Epithelial cell of esophagus (primary cell): ENCODE data around the gene CEACAM7.

ENCODE experiments used
- DNase-seq: peaks from one replicate; pipeline ENCODE4 v3.0.0; 2010; ENCODE audit warnings: low read depth
- H3K4me3 ChIP-seq: 2 replicates; pipeline ENCODE4 v1.5.1; 2011; ENCODE audit warnings: mild to moderate bottlenecking, low read length, control low read depth
- TF ChIP-seq, protein P1 (sequence below): IDR thresholded peaks from 2 replicates; pipeline ENCODE4 v1.5.1; 2011; ENCODE audit warnings: low read depth, mild to moderate bottlenecking, low read length, control low read depth, inconsistent platforms; ENCODE audit not compliant: insufficient read depth; ENCODE audit errors: missing control alignments

The CEACAM7 gene

DNA sequence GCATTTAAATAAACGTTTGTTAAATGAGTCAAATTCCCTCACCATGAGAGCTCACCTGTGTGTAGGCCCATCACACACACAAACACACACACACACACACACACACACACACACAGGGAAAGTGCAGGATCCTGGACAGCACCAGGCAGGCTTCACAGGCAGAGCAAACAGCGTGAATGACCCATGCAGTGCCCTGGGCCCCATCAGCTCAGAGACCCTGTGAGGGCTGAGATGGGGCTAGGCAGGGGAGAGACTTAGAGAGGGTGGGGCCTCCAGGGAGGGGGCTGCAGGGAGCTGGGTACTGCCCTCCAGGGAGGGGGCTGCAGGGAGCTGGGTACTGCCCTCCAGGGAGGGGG, 11.9 kb upstream of the CEACAM7 start:
- TF ChIP-seq, protein P1, sequence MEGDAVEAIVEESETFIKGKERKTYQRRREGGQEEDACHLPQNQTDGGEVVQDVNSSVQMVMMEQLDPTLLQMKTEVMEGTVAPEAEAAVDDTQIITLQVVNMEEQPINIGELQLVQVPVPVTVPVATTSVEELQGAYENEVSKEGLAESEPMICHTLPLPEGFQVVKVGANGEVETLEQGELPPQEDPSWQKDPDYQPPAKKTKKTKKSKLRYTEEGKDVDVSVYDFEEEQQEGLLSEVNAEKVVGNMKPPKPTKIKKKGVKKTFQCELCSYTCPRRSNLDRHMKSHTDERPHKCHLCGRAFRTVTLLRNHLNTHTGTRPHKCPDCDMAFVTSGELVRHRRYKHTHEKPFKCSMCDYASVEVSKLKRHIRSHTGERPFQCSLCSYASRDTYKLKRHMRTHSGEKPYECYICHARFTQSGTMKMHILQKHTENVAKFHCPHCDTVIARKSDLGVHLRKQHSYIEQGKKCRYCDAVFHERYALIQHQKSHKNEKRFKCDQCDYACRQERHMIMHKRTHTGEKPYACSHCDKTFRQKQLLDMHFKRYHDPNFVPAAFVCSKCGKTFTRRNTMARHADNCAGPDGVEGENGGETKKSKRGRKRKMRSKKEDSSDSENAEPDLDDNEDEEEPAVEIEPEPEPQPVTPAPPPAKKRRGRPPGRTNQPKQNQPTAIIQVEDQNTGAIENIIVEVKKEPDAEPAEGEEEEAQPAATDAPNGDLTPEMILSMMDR = no peak
- H3K4me3 ChIP-seq = no peak overlapping the region
- DNase-seq = no peak

DNA sequence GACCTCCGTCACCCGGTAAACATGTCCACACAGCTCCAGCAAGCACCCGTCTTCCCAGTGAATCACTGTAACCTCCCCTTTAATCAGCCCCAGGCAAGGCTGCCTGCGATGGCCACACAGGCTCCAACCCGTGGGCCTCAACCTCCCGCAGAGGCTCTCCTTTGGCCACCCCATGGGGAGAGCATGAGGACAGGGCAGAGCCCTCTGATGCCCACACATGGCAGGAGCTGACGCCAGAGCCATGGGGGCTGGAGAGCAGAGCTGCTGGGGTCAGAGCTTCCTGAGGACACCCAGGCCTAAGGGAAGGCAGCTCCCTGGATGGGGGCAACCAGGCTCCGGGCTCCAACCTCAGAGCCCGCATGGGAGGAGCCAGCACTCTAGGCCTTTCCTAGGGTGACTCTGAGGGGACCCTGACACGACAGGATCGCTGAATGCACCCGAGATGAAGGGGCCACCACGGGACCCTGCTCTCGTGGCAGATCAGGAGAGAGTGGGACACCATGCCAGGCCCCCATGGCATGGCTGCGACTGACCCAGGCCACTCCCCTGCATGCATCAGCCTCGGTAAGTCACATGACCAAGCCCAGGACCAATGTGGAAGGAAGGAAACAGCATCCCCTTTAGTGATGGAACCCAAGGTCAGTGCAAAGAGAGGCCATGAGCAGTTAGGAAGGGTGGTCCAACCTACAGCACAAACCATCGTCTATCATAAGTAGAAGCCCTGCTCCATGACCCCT, 11.3 kb upstream of the CEACAM7 start:
- TF ChIP-seq, protein P1 = no peak
- peak; percentile 36 for DNase-seq
- H3K4me3 ChIP-seq = no peak overlapping the region

DNA sequence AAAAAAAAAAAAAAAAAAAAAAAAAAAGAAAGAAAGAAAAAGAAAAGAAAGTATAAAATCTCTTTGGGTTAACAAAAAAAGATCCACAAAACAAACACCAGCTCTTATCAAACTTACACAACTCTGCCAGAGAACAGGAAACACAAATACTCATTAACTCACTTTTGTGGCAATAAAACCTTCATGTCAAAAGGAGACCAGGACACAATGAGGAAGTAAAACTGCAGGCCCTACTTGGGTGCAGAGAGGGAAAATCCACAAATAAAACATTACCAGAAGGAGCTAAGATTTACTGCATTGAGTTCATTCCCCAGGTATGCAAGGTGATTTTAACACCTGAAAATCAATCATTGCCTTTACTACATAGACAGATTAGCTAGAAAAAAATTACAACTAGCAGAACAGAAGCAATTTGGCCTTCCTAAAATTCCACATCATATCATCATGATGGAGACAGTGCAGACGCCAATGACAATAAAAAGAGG, 10.7 kb upstream of the CEACAM7 start:
- TF ChIP-seq, protein P1 = no peak
- no peak overlapping the region for H3K4me3 ChIP-seq
- DNase-seq = no peak

DNA sequence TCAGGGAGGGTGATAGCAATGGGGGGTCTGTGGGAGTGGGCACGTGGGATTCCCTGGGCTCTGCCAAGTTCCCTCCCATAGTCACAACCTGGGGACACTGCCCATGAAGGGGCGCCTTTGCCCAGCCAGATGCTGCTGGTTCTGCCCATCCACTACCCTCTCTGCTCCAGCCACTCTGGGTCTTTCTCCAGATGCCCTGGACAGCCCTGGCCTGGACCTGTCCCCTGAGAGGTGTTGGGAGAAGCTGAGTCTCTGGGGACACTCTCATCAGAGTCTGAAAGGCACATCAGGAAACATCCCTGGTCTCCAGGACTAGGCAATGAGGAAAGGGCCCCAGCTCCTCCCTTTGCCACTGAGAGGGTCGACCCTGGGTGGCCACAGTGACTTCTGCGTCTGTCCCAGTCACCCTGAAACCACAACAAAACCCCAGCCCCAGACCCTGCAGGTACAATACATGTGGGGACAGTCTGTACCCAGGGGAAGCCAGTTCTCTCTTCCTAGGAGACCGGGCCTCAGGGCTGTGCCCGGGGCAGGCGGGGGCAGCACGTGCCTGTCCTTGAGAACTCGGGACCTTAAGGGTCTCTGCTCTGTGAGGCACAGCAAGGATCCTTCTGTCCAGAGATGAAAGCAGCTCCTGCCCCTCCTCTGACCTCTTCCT, 9.3 kb upstream of the CEACAM7 start:
- TF ChIP-seq, protein P1 = no peak
- DNase-seq = no peak
- H3K4me3 ChIP-seq = no peak overlapping the region

DNA sequence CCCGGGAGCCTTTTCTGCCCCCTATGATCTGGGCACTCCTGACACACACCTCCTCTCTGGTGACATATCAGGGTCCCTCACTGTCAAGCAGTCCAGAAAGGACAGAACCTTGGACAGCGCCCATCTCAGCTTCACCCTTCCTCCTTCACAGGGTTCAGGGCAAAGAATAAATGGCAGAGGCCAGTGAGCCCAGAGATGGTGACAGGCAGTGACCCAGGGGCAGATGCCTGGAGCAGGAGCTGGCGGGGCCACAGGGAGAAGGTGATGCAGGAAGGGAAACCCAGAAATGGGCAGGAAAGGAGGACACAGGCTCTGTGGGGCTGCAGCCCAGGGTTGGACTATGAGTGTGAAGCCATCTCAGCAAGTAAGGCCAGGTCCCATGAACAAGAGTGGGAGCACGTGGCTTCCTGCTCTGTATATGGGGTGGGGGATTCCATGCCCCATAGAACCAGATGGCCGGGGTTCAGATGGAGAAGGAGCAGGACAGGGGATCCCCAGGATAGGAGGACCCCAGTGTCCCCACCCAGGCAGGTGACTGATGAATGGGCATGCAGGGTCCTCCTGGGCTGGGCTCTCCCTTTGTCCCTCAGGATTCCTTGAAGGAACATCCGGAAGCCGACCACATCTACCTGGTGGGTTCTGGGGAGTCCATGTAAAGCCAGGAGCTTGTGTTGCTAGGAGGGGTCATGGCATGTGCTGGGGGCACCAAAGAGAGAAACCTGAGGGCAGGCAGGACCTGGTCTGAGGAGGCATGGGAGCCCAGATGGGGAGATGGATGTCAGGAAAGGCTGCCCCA, 8.5 kb upstream of the CEACAM7 start:
- DNase-seq = peak; percentile 28

DNA sequence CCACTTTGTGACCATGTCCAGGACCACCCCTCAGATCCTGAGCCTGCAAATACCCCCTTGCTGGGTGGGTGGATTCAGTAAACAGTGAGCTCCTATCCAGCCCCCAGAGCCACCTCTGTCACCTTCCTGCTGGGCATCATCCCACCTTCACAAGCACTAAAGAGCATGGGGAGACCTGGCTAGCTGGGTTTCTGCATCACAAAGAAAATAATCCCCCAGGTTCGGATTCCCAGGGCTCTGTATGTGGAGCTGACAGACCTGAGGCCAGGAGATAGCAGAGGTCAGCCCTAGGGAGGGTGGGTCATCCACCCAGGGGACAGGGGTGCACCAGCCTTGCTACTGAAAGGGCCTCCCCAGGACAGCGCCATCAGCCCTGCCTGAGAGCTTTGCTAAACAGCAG, 7.7 kb upstream of the CEACAM7 start:
- TF ChIP-seq, protein P1 = no peak
- DNase-seq = no peak

More for the DNA sequence above, 8.5 kb upstream of the CEACAM7 start:
- TF ChIP-seq, protein P1 = no peak
- H3K4me3 ChIP-seq = no peak overlapping the region

More for the DNA sequence above, 7.7 kb upstream of the CEACAM7 start:
- no peak overlapping the region for H3K4me3 ChIP-seq
